ENCODE results near the gene ESYT3. TPM values are rescaled to one million over a fixed set of nuclear protein-coding genes. Genes with fewer than 3 reads are reported as not detected.
A peak's percentile ranks its signal among the peaks of the same experiment; 100 is the strongest.

The ESYT3 gene
- total and polyA plus RNA-seq, 9 donors, result 0.48 to 2.0 (median 0.77) TPM

DNA sequence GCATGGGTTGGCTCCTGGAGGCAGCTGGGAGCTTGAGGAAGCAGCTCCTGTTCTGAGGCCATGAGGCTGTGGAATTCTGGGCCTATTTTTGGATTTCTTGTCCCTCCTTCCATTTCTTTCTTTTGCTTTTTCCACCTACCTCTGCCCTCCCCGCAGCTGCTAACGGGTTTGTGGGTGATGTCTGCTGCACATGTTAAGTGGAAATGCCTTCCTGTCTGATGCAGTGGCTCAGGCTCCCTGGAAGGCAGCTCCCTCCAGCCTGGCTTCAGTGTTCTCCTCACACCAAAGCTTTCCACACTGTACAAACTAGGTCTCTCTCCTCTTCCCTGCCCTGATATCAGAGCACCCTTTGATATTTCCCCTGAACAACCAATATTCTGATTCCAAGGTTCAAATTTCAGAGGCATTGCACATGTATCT, 33.8 kb upstream of the ESYT3 start:
- no peak overlapping the region for H3K4me3 ChIP-seq
- TF ChIP-seq, protein P1, sequence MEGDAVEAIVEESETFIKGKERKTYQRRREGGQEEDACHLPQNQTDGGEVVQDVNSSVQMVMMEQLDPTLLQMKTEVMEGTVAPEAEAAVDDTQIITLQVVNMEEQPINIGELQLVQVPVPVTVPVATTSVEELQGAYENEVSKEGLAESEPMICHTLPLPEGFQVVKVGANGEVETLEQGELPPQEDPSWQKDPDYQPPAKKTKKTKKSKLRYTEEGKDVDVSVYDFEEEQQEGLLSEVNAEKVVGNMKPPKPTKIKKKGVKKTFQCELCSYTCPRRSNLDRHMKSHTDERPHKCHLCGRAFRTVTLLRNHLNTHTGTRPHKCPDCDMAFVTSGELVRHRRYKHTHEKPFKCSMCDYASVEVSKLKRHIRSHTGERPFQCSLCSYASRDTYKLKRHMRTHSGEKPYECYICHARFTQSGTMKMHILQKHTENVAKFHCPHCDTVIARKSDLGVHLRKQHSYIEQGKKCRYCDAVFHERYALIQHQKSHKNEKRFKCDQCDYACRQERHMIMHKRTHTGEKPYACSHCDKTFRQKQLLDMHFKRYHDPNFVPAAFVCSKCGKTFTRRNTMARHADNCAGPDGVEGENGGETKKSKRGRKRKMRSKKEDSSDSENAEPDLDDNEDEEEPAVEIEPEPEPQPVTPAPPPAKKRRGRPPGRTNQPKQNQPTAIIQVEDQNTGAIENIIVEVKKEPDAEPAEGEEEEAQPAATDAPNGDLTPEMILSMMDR (IDR thresholded peaks at IDR 0.05), result no peak
- TF ChIP-seq POLR2A (IDR thresholded peaks at IDR 0.05) (no peak), EP300 (IDR thresholded peaks at IDR 0.05) (no peak)
- H3K4me1 ChIP-seq (ENCODE audit: insufficient read depth), result peaks cover 8% of the 10 kb centered on the region
- intact Hi-C loops (cut with DNase I), result loop anchor here in 1 of 4 donors (10.0 kb wide), 1 partner anchor 514 kb away; no protein-coding TSS in a partner anchor
- H3K27ac ChIP-seq, result peak overlapping the region in 1 of 2 donors; percentile 64
- H3K9me3 ChIP-seq, result no peaks in the 10 kb centered on the region
- no peaks in the 10 kb centered on the region for H3K27me3 ChIP-seq
- DNase-seq, result no peak
- H3K36me3 ChIP-seq, result no peaks in the 10 kb centered on the region
- 58 to 72% (median 67%) methylated on average over 2 of the region's 2 CpGs for WGBS, 3 donors

DNA sequence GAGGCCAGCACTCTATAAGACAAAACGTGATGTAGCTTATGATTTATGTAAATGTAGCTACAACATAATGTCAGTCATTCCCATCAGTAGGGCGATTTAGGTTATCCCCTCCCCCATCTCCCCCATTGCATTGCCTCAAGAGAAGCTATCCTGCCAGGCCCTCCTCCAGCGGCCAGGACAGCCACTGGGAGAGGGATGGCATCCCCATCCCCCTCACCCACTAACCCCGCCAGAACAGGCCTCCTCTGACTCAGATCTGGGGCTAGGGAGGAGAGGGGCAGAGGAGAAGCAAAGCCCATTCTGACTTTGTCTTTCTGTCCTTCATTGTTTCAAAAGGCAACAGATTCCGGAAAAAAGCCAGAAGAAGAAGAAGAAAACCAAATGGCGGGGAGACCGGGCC, 32.6 kb upstream of the ESYT3 start:
- Histone ChIP-seq H3K4me1 (ENCODE audit: insufficient read depth) (peaks cover 8% of the 10 kb centered on the region), H3K4me3 (no peak overlapping the region), H3K27ac (no peak overlapping the region), H3K9me3 (no peaks in the 10 kb centered on the region), H3K27me3 (no peaks in the 10 kb centered on the region), H3K36me3 (no peaks in the 10 kb centered on the region)
- DNase-seq, result no peak
- intact Hi-C loops (cut with DNase I), result loop anchor here in 1 of 4 donors (10.0 kb wide), 1 partner anchor 513 kb away; no protein-coding TSS in a partner anchor
- WGBS, 3 donors, result 90 to 93% (median 92%) methylated on average over 7 of the region's 7 CpGs
- TF ChIP-seq, protein P1 (IDR thresholded peaks at IDR 0.05), result no peak
- no peak for TF ChIP-seq POLR2A (IDR thresholded peaks at IDR 0.05)
- no peak for TF ChIP-seq EP300 (IDR thresholded peaks at IDR 0.05)

- no peak for DNase-seq
- WGBS, 3 donors, result 94 to 98% (median 96%) methylated on average over 6 of the region's 6 CpGs
- H3K27me3 ChIP-seq, result no peaks in the 10 kb centered on the region
- H3K4me1 ChIP-seq (ENCODE audit: insufficient read depth), result peaks cover 4% of the 10 kb centered on the region
- TF ChIP-seq EP300 (IDR thresholded peaks at IDR 0.05), result no peak
- TF ChIP-seq, protein P1 (IDR thresholded peaks at IDR 0.05), result no peak
- no peak for TF ChIP-seq POLR2A (IDR thresholded peaks at IDR 0.05)
- H3K27ac ChIP-seq, result no peak overlapping the region
- H3K36me3 ChIP-seq, result no peaks in the 10 kb centered on the region
- intact Hi-C loops (cut with DNase I), result loop anchor here in 1 of 4 donors (10.0 kb wide), 1 partner anchor 511 kb away; no protein-coding TSS in a partner anchor
- no peak overlapping the region for H3K4me3 ChIP-seq
- H3K9me3 ChIP-seq, result no peaks in the 10 kb centered on the region
Observed at GRCh38 chr3:138404121-138404520, 30.3 kb upstream of the ESYT3 start.

DNA sequence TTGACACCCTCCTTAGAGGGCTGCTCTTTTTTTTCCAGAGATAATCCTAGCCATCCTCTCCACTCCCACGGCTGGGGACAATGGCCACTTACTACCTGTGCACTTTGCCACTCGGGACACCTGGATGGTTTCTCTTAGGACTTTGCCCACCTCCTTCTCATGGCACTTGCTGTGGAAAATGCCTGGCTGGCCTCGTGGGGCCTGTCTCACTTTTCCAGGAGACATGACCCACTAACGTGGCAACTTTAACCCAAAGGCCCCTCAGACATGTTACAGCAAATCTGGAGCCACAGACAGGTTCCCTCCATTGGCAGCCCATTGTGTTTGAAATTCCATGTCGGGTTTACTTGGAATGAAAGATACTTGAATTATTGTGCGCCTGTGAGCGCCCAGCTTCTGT, 29.4 kb upstream of the ESYT3 start:
- Histone ChIP-seq H3K4me3 (no peak overlapping the region), H3K27me3 (no peaks in the 10 kb centered on the region), H3K36me3 (no peaks in the 10 kb centered on the region), H3K9me3 (no peaks in the 10 kb centered on the region), H3K27ac (peak overlapping the region in 1 of 2 donors; percentile 32), H3K4me1 (ENCODE audit: insufficient read depth) (no peaks in the 10 kb centered on the region)
- no peak for DNase-seq
- intact Hi-C loops (cut with DNase I), result loop anchor here in 2 of 4 donors (5.0 to 10.0 kb wide), 2 partner anchors 73 to 510 kb away; no protein-coding TSS in a partner anchor
- TF ChIP-seq POLR2A (IDR thresholded peaks at IDR 0.05), result no peak
- TF ChIP-seq EP300 (IDR thresholded peaks at IDR 0.05), result no peak
- TF ChIP-seq, protein P1 (IDR thresholded peaks at IDR 0.05), result no peak
- 79 to 81% (median 80%) methylated on average over 7 of the region's 7 CpGs for WGBS, 3 donors
